SJSA1 (cell line): ENCODE results near the gene GRK3. TPM values are rescaled to one million over a fixed set of nuclear protein-coding genes. Genes with fewer than 3 reads are reported as not detected.

Source experiments
- DNase-seq, 2 experiments: peaks; one replicate each; pipeline ENCODE4 v3.0.0-alpha.2; 2015 to 2020; ENCODE audit warnings: low spot score in 2 of 2, low read depth in 1 of 2
- H3K27ac ChIP-seq: fragments of 250-450 bp; sonication (Bioruptor Pico); 2 replicates; pipeline ENCODE4 v1.5.1; 2020; ENCODE audit warnings: mild to moderate bottlenecking, moderate library complexity
- H3K27me3 ChIP-seq: fragments of 250-450 bp; sonication (Bioruptor Pico); replicated peaks from 2 replicates; pipeline ENCODE4 v1.5.1; 2020; ENCODE audit warnings: mild to moderate bottlenecking, moderate library complexity
- H3K36me3 ChIP-seq: fragments of 250-450 bp; sonication (Bioruptor Pico); 2 replicates; pipeline ENCODE4 v1.5.1; 2020; ENCODE audit warnings: mild to moderate bottlenecking
- H3K4me1 ChIP-seq: fragments of 250-450 bp; sonication (Bioruptor Pico); replicated peaks from 2 replicates; pipeline ENCODE4 v1.6.1; 2021; ENCODE audit warnings: mild to moderate bottlenecking
- H3K4me3 ChIP-seq: fragments of 250-450 bp; sonication (Bioruptor Pico); 2 replicates; pipeline ENCODE4 v1.5.1; 2020; ENCODE audit warnings: mild to moderate bottlenecking
- H3K9me3 ChIP-seq: fragments of 250-450 bp; sonication (Bioruptor Pico); replicated peaks from 2 replicates; pipeline ENCODE4 v1.5.1; 2020; ENCODE audit warnings: mild to moderate bottlenecking
- total RNA-seq: library from RNA; depleted of rRNA; stranded (reverse); fragments of >200 nt; shearing (Covaris generic); gene quantifications from 2 replicates; pipeline ENCODE4 v1.2.3, GENCODE V29; 2014; rRNA removed

GRK3 gene
- total RNA-seq, 1 experiment from 2014 or later: 6.3 TPM

GRCh38 chr22:25777411-25777810 is 212.9 kb downstream of the GRK3 start:
- no peaks in the 10 kb centered on the region; the same call in 1 of the 2 replicates for H3K27me3 ChIP-seq
- H3K27ac ChIP-seq: no peak overlapping the region
- H3K4me1 ChIP-seq: no peaks in the 10 kb centered on the region
- H3K4me3 ChIP-seq: no peak overlapping the region
- no peak for DNase-seq
- H3K9me3 ChIP-seq: no peaks in the 10 kb centered on the region
- no peaks in the 10 kb centered on the region for H3K36me3 ChIP-seq

GRCh38 chr22:25777870-25778269 is 213.4 kb downstream of the GRK3 start:
- Histone ChIP-seq H3K4me3 (no peak overlapping the region), H3K9me3 (no peaks in the 10 kb centered on the region), H3K27me3 (no peaks in the 10 kb centered on the region; the same call in 1 of the 2 replicates), H3K36me3 (no peaks in the 10 kb centered on the region), H3K4me1 (no peaks in the 10 kb centered on the region), H3K27ac (no peak overlapping the region)
- peak in 1 of 2 experiments; percentile 31 for DNase-seq

Other genes with a start within 250 kb of the GRK3 start
- gene MYO18B, start 177.5 kb downstream of the GRK3 start, total RNA-seq: 0.11 and 0.63 TPM in 2 replicates